ENCODE measurements around the gene NDUFAF5.
A peak's percentile ranks its signal among the peaks of the same experiment; 100 is the strongest.

Gene NDUFAF5

GRCh38 chr20:13799974-13800373, 15.1 kb downstream of the NDUFAF5 start:
- Histone ChIP-seq H3K36me3 (ENCODE audit: control insufficient read depth in 2 of 2, insufficient read depth in 2 of 2, low read length in 2 of 2) (peaks cover 39 to 46% of the 10 kb centered on the region in 2 donors), H3K9ac (ENCODE audit: low read length in 2 of 2) (no peak overlapping the region), H3K4me1 (ENCODE audit: control insufficient read depth, insufficient read depth, low read length) (peaks cover 8% of the 10 kb centered on the region), H3K27me3 (ENCODE audit: control insufficient read depth in 1 of 2, insufficient read depth in 2 of 2, low read length in 2 of 2) (no peaks in the 10 kb centered on the region), H3K27ac (ENCODE audit: low read length) (peak overlapping the region; percentile 42), H3K4me3 (ENCODE audit: low read length in 2 of 2) (no peak overlapping the region), H3K9me3 (ENCODE audit: control insufficient read depth in 2 of 2, low read length in 2 of 2) (no peaks in the 10 kb centered on the region)

DNA sequence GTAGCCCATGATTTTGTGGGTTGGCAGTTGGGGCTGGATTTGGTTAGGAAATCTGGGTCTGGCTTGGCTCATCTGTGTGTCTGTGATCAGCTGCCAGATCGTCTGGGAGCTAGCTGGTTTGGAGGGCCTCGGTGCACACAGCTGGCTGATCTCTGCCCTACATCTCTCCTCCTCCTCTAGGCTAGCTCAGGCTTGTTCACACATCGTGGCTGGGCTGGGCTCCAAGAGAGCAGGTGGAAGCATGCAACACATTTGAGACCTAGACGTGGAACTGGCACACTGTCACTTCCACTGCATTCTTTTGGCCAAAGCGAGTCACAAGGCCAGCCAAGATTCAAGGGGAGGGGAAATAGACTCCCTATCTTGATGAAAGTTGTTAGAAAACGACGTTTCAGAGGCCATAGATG, 15.9 kb downstream of the NDUFAF5 start:
- H3K9me3 ChIP-seq (ENCODE audit: control insufficient read depth in 2 of 2, low read length in 2 of 2) = no peaks in the 10 kb centered on the region
- H3K4me1 ChIP-seq (ENCODE audit: control insufficient read depth, insufficient read depth, low read length) = peaks cover 8% of the 10 kb centered on the region
- peak overlapping the region; percentile 4 to 30 for H3K9ac ChIP-seq (ENCODE audit: low read length in 2 of 2)
- no peaks in the 10 kb centered on the region for H3K27me3 ChIP-seq (ENCODE audit: control insufficient read depth in 1 of 2, insufficient read depth in 2 of 2, low read length in 2 of 2)
- peak overlapping the region; percentile 42 for H3K27ac ChIP-seq (ENCODE audit: low read length)
- H3K4me3 ChIP-seq (ENCODE audit: low read length in 2 of 2) = peak overlapping the region in 1 of 2 donors; percentile 30
- H3K36me3 ChIP-seq (ENCODE audit: control insufficient read depth in 2 of 2, insufficient read depth in 2 of 2, low read length in 2 of 2) = peaks cover 32 to 39% of the 10 kb centered on the region in 2 donors

GRCh38 chr20:13809373-13809772, 24.5 kb downstream of the NDUFAF5 start:
- Histone ChIP-seq H3K27me3 (ENCODE audit: control insufficient read depth in 1 of 2, insufficient read depth in 2 of 2, low read length in 2 of 2) (no peaks in the 10 kb centered on the region), H3K9ac (ENCODE audit: low read length in 2 of 2) (no peak overlapping the region), H3K4me1 (ENCODE audit: control insufficient read depth, insufficient read depth, low read length) (no peaks in the 10 kb centered on the region), H3K9me3 (ENCODE audit: control insufficient read depth in 2 of 2, low read length in 2 of 2) (no peaks in the 10 kb centered on the region), H3K36me3 (ENCODE audit: control insufficient read depth in 2 of 2, insufficient read depth in 2 of 2, low read length in 2 of 2) (peaks cover 34 to 52% of the 10 kb centered on the region in 2 donors), H3K27ac (ENCODE audit: low read length) (no peak overlapping the region), H3K4me3 (ENCODE audit: low read length in 2 of 2) (no peak overlapping the region)

DNA sequence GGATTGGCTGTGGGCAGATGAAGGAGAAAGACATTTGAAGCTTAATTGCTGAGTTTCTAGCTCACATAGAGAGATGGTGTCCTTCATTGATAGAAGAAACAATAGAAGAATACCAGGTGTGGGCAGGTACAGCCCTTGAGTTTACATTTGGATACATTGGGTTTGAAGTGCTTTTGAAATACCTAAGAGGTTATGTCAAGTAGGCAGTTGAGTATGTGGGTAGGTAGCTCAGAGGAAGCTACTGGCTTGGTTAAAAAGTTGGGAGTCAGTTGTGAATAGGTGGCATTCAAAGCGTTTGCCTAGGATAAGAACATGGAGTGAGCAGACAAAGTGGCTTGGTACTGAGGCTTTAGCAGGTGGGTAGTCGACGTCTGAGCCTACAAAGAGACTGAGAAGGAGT, 25.0 kb downstream of the NDUFAF5 start:
- Histone ChIP-seq H3K27me3 (ENCODE audit: control insufficient read depth in 1 of 2, insufficient read depth in 2 of 2, low read length in 2 of 2) (no peaks in the 10 kb centered on the region), H3K4me1 (ENCODE audit: control insufficient read depth, insufficient read depth, low read length) (no peaks in the 10 kb centered on the region), H3K36me3 (ENCODE audit: control insufficient read depth in 2 of 2, insufficient read depth in 2 of 2, low read length in 2 of 2) (peaks cover 37 to 52% of the 10 kb centered on the region in 2 donors), H3K9ac (ENCODE audit: low read length in 2 of 2) (no peak overlapping the region), H3K9me3 (ENCODE audit: control insufficient read depth in 2 of 2, low read length in 2 of 2) (no peaks in the 10 kb centered on the region), H3K27ac (ENCODE audit: low read length) (no peak overlapping the region), H3K4me3 (ENCODE audit: low read length in 2 of 2) (no peak overlapping the region)

- H3K27ac ChIP-seq (ENCODE audit: low read length) = no peak overlapping the region
- H3K9me3 ChIP-seq (ENCODE audit: control insufficient read depth in 2 of 2, low read length in 2 of 2) = no peaks in the 10 kb centered on the region
- H3K9ac ChIP-seq (ENCODE audit: low read length in 2 of 2) = no peak overlapping the region
- H3K4me3 ChIP-seq (ENCODE audit: low read length in 2 of 2) = no peak overlapping the region
- no peaks in the 10 kb centered on the region for H3K27me3 ChIP-seq (ENCODE audit: control insufficient read depth in 1 of 2, insufficient read depth in 2 of 2, low read length in 2 of 2)
- no peaks in the 10 kb centered on the region for H3K4me1 ChIP-seq (ENCODE audit: control insufficient read depth, insufficient read depth, low read length)
- peaks cover 39 to 57% of the 10 kb centered on the region in 2 donors for H3K36me3 ChIP-seq (ENCODE audit: control insufficient read depth in 2 of 2, insufficient read depth in 2 of 2, low read length in 2 of 2)
These were observed 25.6 kb downstream of the NDUFAF5 start for GRCh38 chr20:13810446-13810845.

DNA sequence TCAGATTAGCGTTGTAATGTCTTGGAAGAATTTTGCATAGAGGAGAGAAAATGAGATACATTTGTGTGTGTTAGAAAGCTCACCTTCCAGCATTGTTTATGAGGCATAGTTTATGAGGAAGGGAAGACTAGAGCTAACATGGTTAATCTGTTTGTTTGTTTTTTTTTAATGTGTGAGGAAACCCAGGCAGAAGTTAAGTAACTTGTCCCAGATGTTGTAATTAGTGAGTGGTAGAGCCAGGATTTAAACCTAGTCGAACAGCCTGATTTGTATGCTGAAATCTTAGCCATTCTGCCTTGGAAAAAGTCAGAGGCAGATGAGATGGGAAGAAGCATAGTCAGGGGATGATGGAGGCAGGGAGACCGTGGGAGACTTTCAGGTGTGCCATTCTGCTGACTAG, 29.1 kb downstream of the NDUFAF5 start:
- Histone ChIP-seq H3K9me3 (ENCODE audit: control insufficient read depth in 2 of 2, low read length in 2 of 2) (no peaks in the 10 kb centered on the region), H3K27me3 (ENCODE audit: control insufficient read depth in 1 of 2, insufficient read depth in 2 of 2, low read length in 2 of 2) (no peaks in the 10 kb centered on the region), H3K4me3 (ENCODE audit: low read length in 2 of 2) (no peak overlapping the region), H3K4me1 (ENCODE audit: control insufficient read depth, insufficient read depth, low read length) (peaks cover 6% of the 10 kb centered on the region), H3K36me3 (ENCODE audit: control insufficient read depth in 2 of 2, insufficient read depth in 2 of 2, low read length in 2 of 2) (peaks cover 40 to 54% of the 10 kb centered on the region in 2 donors), H3K27ac (ENCODE audit: low read length) (no peak overlapping the region), H3K9ac (ENCODE audit: low read length in 2 of 2) (no peak overlapping the region)

DNA sequence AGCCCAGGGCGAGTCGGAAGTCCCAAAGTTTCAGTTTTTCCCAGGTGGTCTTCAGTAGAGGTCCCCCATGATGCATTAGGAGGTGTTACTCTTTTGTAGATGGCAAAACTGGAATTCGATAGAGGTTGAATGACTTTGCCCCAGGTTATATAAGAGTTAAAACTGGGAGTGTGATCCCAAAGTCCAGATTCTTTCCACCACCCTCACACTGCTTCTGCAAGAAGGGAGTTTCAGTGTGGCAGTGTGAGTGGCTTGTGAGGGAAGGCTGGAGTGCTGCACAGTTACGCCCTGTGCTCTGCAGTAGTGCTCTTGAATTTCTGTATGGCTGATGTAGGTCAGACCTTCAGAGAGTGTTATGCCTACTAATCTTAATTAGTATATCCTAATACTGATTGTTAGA, 29.8 kb downstream of the NDUFAF5 start:
- H3K36me3 ChIP-seq (ENCODE audit: control insufficient read depth in 2 of 2, insufficient read depth in 2 of 2, low read length in 2 of 2) = peaks cover 33 to 47% of the 10 kb centered on the region in 2 donors

GRCh38 chr20:13816757-13817156, 31.9 kb downstream of the NDUFAF5 start:
- peaks cover 16 to 33% of the 10 kb centered on the region in 2 donors for H3K36me3 ChIP-seq (ENCODE audit: control insufficient read depth in 2 of 2, insufficient read depth in 2 of 2, low read length in 2 of 2)
- no peak overlapping the region for H3K9ac ChIP-seq (ENCODE audit: low read length in 2 of 2)
- H3K27ac ChIP-seq (ENCODE audit: low read length) = no peak overlapping the region
- H3K9me3 ChIP-seq (ENCODE audit: control insufficient read depth in 2 of 2, low read length in 2 of 2) = no peaks in the 10 kb centered on the region
- no peak overlapping the region for H3K4me3 ChIP-seq (ENCODE audit: low read length in 2 of 2)
- H3K4me1 ChIP-seq (ENCODE audit: control insufficient read depth, insufficient read depth, low read length) = peaks cover 6% of the 10 kb centered on the region
- no peaks in the 10 kb centered on the region for H3K27me3 ChIP-seq (ENCODE audit: control insufficient read depth in 1 of 2, insufficient read depth in 2 of 2, low read length in 2 of 2)

More for the DNA sequence above, 29.8 kb downstream of the NDUFAF5 start:
- Histone ChIP-seq H3K9me3 (ENCODE audit: control insufficient read depth in 2 of 2, low read length in 2 of 2) (no peaks in the 10 kb centered on the region), H3K27ac (ENCODE audit: low read length) (no peak overlapping the region), H3K27me3 (ENCODE audit: control insufficient read depth in 1 of 2, insufficient read depth in 2 of 2, low read length in 2 of 2) (no peaks in the 10 kb centered on the region), H3K4me3 (ENCODE audit: low read length in 2 of 2) (no peak overlapping the region), H3K9ac (ENCODE audit: low read length in 2 of 2) (no peak overlapping the region), H3K4me1 (ENCODE audit: control insufficient read depth, insufficient read depth, low read length) (peaks cover 6% of the 10 kb centered on the region)

- Histone ChIP-seq H3K27ac (ENCODE audit: low read length) (no peak overlapping the region), H3K4me3 (ENCODE audit: low read length in 2 of 2) (no peak overlapping the region), H3K9me3 (ENCODE audit: control insufficient read depth in 2 of 2, low read length in 2 of 2) (no peaks in the 10 kb centered on the region), H3K9ac (ENCODE audit: low read length in 2 of 2) (no peak overlapping the region), H3K36me3 (ENCODE audit: control insufficient read depth in 2 of 2, insufficient read depth in 2 of 2, low read length in 2 of 2) (peaks cover 16 to 27% of the 10 kb centered on the region in 2 donors), H3K4me1 (ENCODE audit: control insufficient read depth, insufficient read depth, low read length) (peaks cover 6% of the 10 kb centered on the region), H3K27me3 (ENCODE audit: control insufficient read depth in 1 of 2, insufficient read depth in 2 of 2, low read length in 2 of 2) (no peaks in the 10 kb centered on the region)
These were observed 32.5 kb downstream of the NDUFAF5 start for GRCh38 chr20:13817342-13817741.

- Histone ChIP-seq H3K27me3 (ENCODE audit: control insufficient read depth in 1 of 2, insufficient read depth in 2 of 2, low read length in 2 of 2) (no peaks in the 10 kb centered on the region), H3K9ac (ENCODE audit: low read length in 2 of 2) (no peak overlapping the region), H3K9me3 (ENCODE audit: control insufficient read depth in 2 of 2, low read length in 2 of 2) (no peaks in the 10 kb centered on the region), H3K27ac (ENCODE audit: low read length) (no peak overlapping the region), H3K36me3 (ENCODE audit: control insufficient read depth in 2 of 2, insufficient read depth in 2 of 2, low read length in 2 of 2) (peaks cover 6 to 17% of the 10 kb centered on the region in 2 donors), H3K4me3 (ENCODE audit: low read length in 2 of 2) (no peak overlapping the region), H3K4me1 (ENCODE audit: control insufficient read depth, insufficient read depth, low read length) (peaks cover 6% of the 10 kb centered on the region)
These were observed 35.2 kb downstream of the NDUFAF5 start for GRCh38 chr20:13819885-13820645.

DNA sequence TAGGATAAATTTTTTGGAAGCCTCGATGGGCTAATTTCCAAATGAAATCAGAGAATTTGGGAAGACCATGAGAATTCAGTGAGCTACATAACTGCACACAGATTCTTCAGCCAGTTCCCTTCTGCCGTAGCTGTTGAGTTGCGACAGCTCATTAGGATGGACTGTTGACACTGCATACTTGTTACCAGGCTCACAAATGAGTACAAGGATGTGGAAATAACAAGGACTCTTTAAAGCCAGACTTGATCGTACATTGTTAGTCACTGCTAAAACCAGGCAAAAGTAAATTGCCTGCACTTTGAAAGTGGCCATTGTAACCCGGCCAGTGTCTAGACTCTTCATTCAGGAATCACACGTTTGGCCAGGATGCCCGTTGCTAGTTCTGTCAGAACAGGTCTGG, 37.0 kb downstream of the NDUFAF5 start:
- H3K4me3 ChIP-seq (ENCODE audit: low read length in 2 of 2) = no peak overlapping the region
- H3K27me3 ChIP-seq (ENCODE audit: control insufficient read depth in 1 of 2, insufficient read depth in 2 of 2, low read length in 2 of 2) = no peaks in the 10 kb centered on the region
- H3K4me1 ChIP-seq (ENCODE audit: control insufficient read depth, insufficient read depth, low read length) = no peaks in the 10 kb centered on the region
- no peak overlapping the region for H3K27ac ChIP-seq (ENCODE audit: low read length)
- no peak overlapping the region for H3K9ac ChIP-seq (ENCODE audit: low read length in 2 of 2)
- no peaks in the 10 kb centered on the region for H3K9me3 ChIP-seq (ENCODE audit: control insufficient read depth in 2 of 2, low read length in 2 of 2)
- H3K36me3 ChIP-seq (ENCODE audit: control insufficient read depth in 2 of 2, insufficient read depth in 2 of 2, low read length in 2 of 2) = peaks cover 3 to 14% of the 10 kb centered on the region in 2 donors

All from stomach smooth muscle (tissue), 2 donors.